Measurements from ENCODE around the gene CTAG2. TPM values are rescaled to one million over a fixed set of nuclear protein-coding genes. Genes with fewer than 3 reads are reported as not detected.
"Not testable (repeated sequence)": the region's sequence is repeated elsewhere in the genome, so short reads cannot be mapped to it uniquely, and the experiment has no call there.

Gene CTAG2
- total RNA-seq, 1 donor from 2014 or later, result not detected

GRCh38 chrX:154657226-154657805 is 3.9 kb upstream of the CTAG2 start:
- H3K4me3 Mint-ChIP-seq, result no peak overlapping the region
- DNase-seq (ENCODE audit: low spot score), result no peak
- H3K27me3 Mint-ChIP-seq (ENCODE audit: insufficient read depth), result peaks cover 2% of the 10 kb centered on the region
- H3K27ac Mint-ChIP-seq, result no peak overlapping the region
- intact Hi-C loops (cut with micrococcal nuclease), result no loop called here
- no peaks in the 10 kb centered on the region for H3K9me3 Mint-ChIP-seq
- no peaks in the 10 kb centered on the region for H3K36me3 Mint-ChIP-seq (ENCODE audit: low read depth)
- H3K4me1 Mint-ChIP-seq (ENCODE audit: low read depth), result no peaks in the 10 kb centered on the region

GRCh38 chrX:154655786-154656185 is 2.4 kb upstream of the CTAG2 start:
- peaks cover 2% of the 10 kb centered on the region for H3K27me3 Mint-ChIP-seq (ENCODE audit: insufficient read depth)
- H3K4me1 Mint-ChIP-seq (ENCODE audit: low read depth), result no peaks in the 10 kb centered on the region
- DNase-seq (ENCODE audit: low spot score), result no peak
- H3K4me3 Mint-ChIP-seq, result no peak overlapping the region
- H3K36me3 Mint-ChIP-seq (ENCODE audit: low read depth), result no peaks in the 10 kb centered on the region
- H3K27ac Mint-ChIP-seq, result no peak overlapping the region
- H3K9me3 Mint-ChIP-seq, result no peaks in the 10 kb centered on the region
- intact Hi-C loops (cut with micrococcal nuclease), result no loop called here

GRCh38 chrX:154655346-154655745 is 2.0 kb upstream of the CTAG2 start:
- Mint-ChIP-seq H3K9me3 (no peaks in the 10 kb centered on the region), H3K27me3 (ENCODE audit: insufficient read depth) (peaks cover 2% of the 10 kb centered on the region), H3K4me3 (no peak overlapping the region), H3K36me3 (ENCODE audit: low read depth) (no peaks in the 10 kb centered on the region), H3K4me1 (ENCODE audit: low read depth) (no peaks in the 10 kb centered on the region), H3K27ac (no peak overlapping the region)
- intact Hi-C loops (cut with micrococcal nuclease), result no loop called here
- DNase-seq (ENCODE audit: low spot score), result no peak

GRCh38 chrX:154654925-154655324 is 1.5 kb upstream of the CTAG2 start:
- no peak for DNase-seq (ENCODE audit: low spot score)
- peaks cover 2% of the 10 kb centered on the region for H3K27me3 Mint-ChIP-seq (ENCODE audit: insufficient read depth)
- H3K9me3 Mint-ChIP-seq, result no peaks in the 10 kb centered on the region
- no peak overlapping the region for H3K27ac Mint-ChIP-seq
- no peaks in the 10 kb centered on the region for H3K36me3 Mint-ChIP-seq (ENCODE audit: low read depth)
- intact Hi-C loops (cut with micrococcal nuclease), result no loop called here
- H3K4me3 Mint-ChIP-seq, result no peak overlapping the region
- H3K4me1 Mint-ChIP-seq (ENCODE audit: low read depth), result no peaks in the 10 kb centered on the region

GRCh38 chrX:154654372-154654771 is 993 bp upstream of the CTAG2 start:
- no peak for DNase-seq (ENCODE audit: low spot score)
- intact Hi-C loops (cut with micrococcal nuclease), result no loop called here
- H3K36me3 Mint-ChIP-seq (ENCODE audit: low read depth), result no peaks in the 10 kb centered on the region
- H3K9me3 Mint-ChIP-seq, result no peaks in the 10 kb centered on the region
- H3K27me3 Mint-ChIP-seq (ENCODE audit: insufficient read depth), result peaks cover 2% of the 10 kb centered on the region
- no peak overlapping the region for H3K27ac Mint-ChIP-seq
- H3K4me3 Mint-ChIP-seq, result no peak overlapping the region
- H3K4me1 Mint-ChIP-seq (ENCODE audit: low read depth), result no peaks in the 10 kb centered on the region

- peaks cover 2% of the 10 kb centered on the region for H3K27me3 Mint-ChIP-seq (ENCODE audit: insufficient read depth)
- intact Hi-C loops (cut with micrococcal nuclease), result no loop called here
- DNase-seq (ENCODE audit: low spot score), result no peak
- no peaks in the 10 kb centered on the region for H3K4me1 Mint-ChIP-seq (ENCODE audit: low read depth)
- no peak overlapping the region for H3K27ac Mint-ChIP-seq
- no peak overlapping the region for H3K4me3 Mint-ChIP-seq
- H3K9me3 Mint-ChIP-seq, result no peaks in the 10 kb centered on the region
- H3K36me3 Mint-ChIP-seq (ENCODE audit: low read depth), result no peaks in the 10 kb centered on the region
Measured at GRCh38 chrX:154653048-154653401, 354 bp downstream of the CTAG2 start.

GRCh38 chrX:154652311-154653047 is 900 bp downstream of the CTAG2 start:
- peaks cover 2% of the 10 kb centered on the region for H3K27me3 Mint-ChIP-seq (ENCODE audit: insufficient read depth)
- H3K9me3 Mint-ChIP-seq, result no peaks in the 10 kb centered on the region
- DNase-seq (ENCODE audit: low spot score), result no peak
- H3K36me3 Mint-ChIP-seq (ENCODE audit: low read depth), result no peaks in the 10 kb centered on the region
- intact Hi-C loops (cut with micrococcal nuclease), result no loop called here
- no peak overlapping the region for H3K4me3 Mint-ChIP-seq
- no peaks in the 10 kb centered on the region for H3K4me1 Mint-ChIP-seq (ENCODE audit: low read depth)
- no peak overlapping the region for H3K27ac Mint-ChIP-seq

- no peak for DNase-seq (ENCODE audit: low spot score)
- H3K4me1 Mint-ChIP-seq (ENCODE audit: low read depth), result no peaks in the 10 kb centered on the region
- intact Hi-C loops (cut with micrococcal nuclease), result no loop called here
- H3K36me3 Mint-ChIP-seq (ENCODE audit: low read depth), result no peaks in the 10 kb centered on the region
- no peaks in the 10 kb centered on the region for H3K9me3 Mint-ChIP-seq
- no peak overlapping the region for H3K4me3 Mint-ChIP-seq
- no peaks in the 10 kb centered on the region for H3K27me3 Mint-ChIP-seq (ENCODE audit: insufficient read depth)
- H3K27ac Mint-ChIP-seq, result no peak overlapping the region
Measured at GRCh38 chrX:154650221-154650510, 3.2 kb downstream of the CTAG2 start.

GRCh38 chrX:154649503-154650220 is 3.7 kb downstream of the CTAG2 start:
- Mint-ChIP-seq H3K4me3 (no peak overlapping the region), H3K27ac (no peak overlapping the region), H3K36me3 (ENCODE audit: low read depth) (no peaks in the 10 kb centered on the region), H3K27me3 (ENCODE audit: insufficient read depth) (no peaks in the 10 kb centered on the region), H3K4me1 (ENCODE audit: low read depth) (no peaks in the 10 kb centered on the region), H3K9me3 (no peaks in the 10 kb centered on the region)
- no peak for DNase-seq (ENCODE audit: low spot score)
- intact Hi-C loops (cut with micrococcal nuclease), result no loop called here

- Mint-ChIP-seq H3K36me3 (ENCODE audit: low read depth) (no peaks in the 10 kb centered on the region), H3K27me3 (ENCODE audit: insufficient read depth) (no peaks in the 10 kb centered on the region), H3K4me3 (no peak overlapping the region), H3K4me1 (ENCODE audit: low read depth) (no peaks in the 10 kb centered on the region), H3K9me3 (no peaks in the 10 kb centered on the region), H3K27ac (no peak overlapping the region)
- DNase-seq (ENCODE audit: low spot score), result no peak
- intact Hi-C loops (cut with micrococcal nuclease), result no loop called here
Measured at GRCh38 chrX:154648931-154649330, 4.4 kb downstream of the CTAG2 start.

- H3K36me3 Mint-ChIP-seq (ENCODE audit: low read depth); H3K27me3 Mint-ChIP-seq (ENCODE audit: insufficient read depth); H3K27ac Mint-ChIP-seq; H3K9me3 Mint-ChIP-seq; H3K4me1 Mint-ChIP-seq (ENCODE audit: low read depth); H3K4me3 Mint-ChIP-seq; DNase-seq (ENCODE audit: low spot score); intact Hi-C loops (cut with micrococcal nuclease): not testable (repeated sequence)
Measured at GRCh38 chrX:154645745-154646378, 7.5 kb downstream of the CTAG2 start.

- H3K36me3 Mint-ChIP-seq (ENCODE audit: low read depth); H3K27me3 Mint-ChIP-seq (ENCODE audit: insufficient read depth); H3K4me1 Mint-ChIP-seq (ENCODE audit: low read depth); H3K27ac Mint-ChIP-seq; intact Hi-C loops (cut with micrococcal nuclease); H3K4me3 Mint-ChIP-seq; DNase-seq (ENCODE audit: low spot score); H3K9me3 Mint-ChIP-seq: not testable (repeated sequence)
Measured at GRCh38 chrX:154643708-154644107, 9.7 kb downstream of the CTAG2 start.

GRCh38 chrX:154641740-154642139 is 11.6 kb downstream of the CTAG2 start:
- H3K27ac Mint-ChIP-seq; H3K4me1 Mint-ChIP-seq (ENCODE audit: low read depth); H3K9me3 Mint-ChIP-seq; H3K36me3 Mint-ChIP-seq (ENCODE audit: low read depth); H3K4me3 Mint-ChIP-seq; H3K27me3 Mint-ChIP-seq (ENCODE audit: insufficient read depth); DNase-seq (ENCODE audit: low spot score); intact Hi-C loops (cut with micrococcal nuclease): not testable (repeated sequence)
